ENCODE results near the gene LNX2. TPM values are rescaled to one million over a fixed set of nuclear protein-coding genes. Genes with fewer than 3 reads are reported as not detected.
A peak's percentile ranks its signal among the peaks of the same experiment; 100 is the strongest.

Gene LNX2
- total RNA-seq, 6 experiments from 2014 or later: 9.5 to 28.3 (median 19.6) TPM

DNA sequence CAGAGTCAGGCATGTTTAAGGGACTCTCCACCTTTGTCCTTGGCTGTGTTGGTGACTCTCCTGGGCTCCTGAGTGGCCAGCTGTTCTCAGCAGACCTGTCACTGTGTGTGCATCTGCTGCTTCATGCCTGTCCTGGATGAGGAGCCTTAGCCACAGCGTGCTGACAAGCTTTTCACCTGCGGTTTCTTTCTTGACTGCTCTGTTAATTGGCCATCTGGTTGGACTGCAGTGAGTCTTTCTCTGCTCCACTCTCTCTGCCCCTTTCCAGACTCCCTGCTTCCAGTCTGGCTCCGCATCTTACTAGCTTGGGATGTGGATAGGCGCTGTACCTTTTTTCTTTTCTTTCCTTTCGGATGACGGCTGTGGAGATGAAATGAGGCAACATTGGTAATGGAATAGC is 40.2 kb upstream of the LNX2 start:
- Histone ChIP-seq H3K27me3 (no peaks in the 10 kb centered on the region), H3K27ac (no peak overlapping the region), H3K4me3 (no peak overlapping the region), H3K4me1 (peaks cover 0 to 14% (median 5%) of the 10 kb centered on the region in 4 donors), H3K36me3 (no peaks in the 10 kb centered on the region), H3K9me3 (no peaks in the 10 kb centered on the region)
- intact Hi-C loops (cut with DNase I): no loop called here
- TF ChIP-seq CTCF (IDR thresholded peaks at IDR 0.05) (no peak), POLR2A (IDR thresholded peaks at IDR 0.05) (no peak)
- DNase-seq (no peak), ATAC-seq (no peak)
- 84% methylated on average over 6 of the region's 6 CpGs for WGBS (ENCODE audit: insufficient coverage, low coverage, low lambda C conversion rate, missing lambda C conversion rate)

DNA sequence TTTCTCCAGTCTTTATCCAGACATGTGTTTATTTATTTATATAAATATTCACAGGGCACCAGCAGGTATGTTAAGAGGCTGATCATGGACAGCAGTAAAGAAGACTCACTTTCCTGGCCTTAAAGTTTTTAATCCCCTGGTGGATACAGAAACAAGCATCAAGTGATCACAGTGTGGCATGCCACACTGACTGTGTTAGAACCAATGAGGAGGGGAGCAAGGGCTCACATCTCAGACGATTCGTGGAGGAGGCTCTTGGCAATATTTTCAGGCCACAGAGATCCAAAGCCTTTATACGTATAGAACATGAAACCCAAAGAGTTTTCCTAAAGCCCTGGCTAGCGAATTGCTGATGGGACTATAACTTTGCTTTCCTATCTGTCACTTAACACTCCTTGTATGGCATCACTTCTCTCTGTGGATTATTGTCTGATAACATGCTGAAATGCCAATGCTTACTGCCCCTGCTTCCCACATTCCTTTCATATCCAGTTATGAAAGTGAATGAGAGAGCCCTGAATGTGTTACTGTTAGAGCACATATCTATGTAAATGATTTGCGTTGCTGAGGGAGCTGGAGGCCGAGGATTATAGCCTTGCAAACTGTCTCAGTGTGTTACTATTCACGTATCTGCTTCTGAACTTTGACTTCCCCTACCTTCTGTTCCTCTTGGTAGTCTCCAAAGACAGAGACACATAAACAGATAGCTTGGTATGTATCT is 39.0 kb upstream of the LNX2 start:
- no peaks in the 10 kb centered on the region for H3K9me3 ChIP-seq
- intact Hi-C loops (cut with DNase I): no loop called here

GRCh38 chr13:27658546-27658945 is 38.2 kb upstream of the LNX2 start:
- TF ChIP-seq POLR2A (IDR thresholded peaks at IDR 0.05) (no peak), CTCF (IDR thresholded peaks at IDR 0.05) (no peak)
- Histone ChIP-seq H3K9me3 (no peaks in the 10 kb centered on the region), H3K36me3 (no peaks in the 10 kb centered on the region), H3K27ac (no peak overlapping the region), H3K4me1 (peaks cover 0 to 14% (median 5%) of the 10 kb centered on the region in 4 donors), H3K27me3 (no peaks in the 10 kb centered on the region), H3K4me3 (no peak overlapping the region)
- DNase-seq (no peak), ATAC-seq (no peak)
- intact Hi-C loops (cut with DNase I): no loop called here

More for the DNA sequence above, 39.0 kb upstream of the LNX2 start:
- H3K27ac ChIP-seq: no peak overlapping the region
- H3K36me3 ChIP-seq: no peaks in the 10 kb centered on the region
- no peaks in the 10 kb centered on the region for H3K27me3 ChIP-seq
- peaks cover 0 to 14% (median 5%) of the 10 kb centered on the region in 4 donors for H3K4me1 ChIP-seq
- ATAC-seq (no peak), DNase-seq (no peak)
- H3K4me3 ChIP-seq: no peak overlapping the region
- WGBS (ENCODE audit: insufficient coverage, low coverage, low lambda C conversion rate, missing lambda C conversion rate): 85% methylated on average over 7 of the region's 7 CpGs
- no peak for TF ChIP-seq POLR2A (IDR thresholded peaks at IDR 0.05)
- no peak for TF ChIP-seq CTCF (IDR thresholded peaks at IDR 0.05)

DNA sequence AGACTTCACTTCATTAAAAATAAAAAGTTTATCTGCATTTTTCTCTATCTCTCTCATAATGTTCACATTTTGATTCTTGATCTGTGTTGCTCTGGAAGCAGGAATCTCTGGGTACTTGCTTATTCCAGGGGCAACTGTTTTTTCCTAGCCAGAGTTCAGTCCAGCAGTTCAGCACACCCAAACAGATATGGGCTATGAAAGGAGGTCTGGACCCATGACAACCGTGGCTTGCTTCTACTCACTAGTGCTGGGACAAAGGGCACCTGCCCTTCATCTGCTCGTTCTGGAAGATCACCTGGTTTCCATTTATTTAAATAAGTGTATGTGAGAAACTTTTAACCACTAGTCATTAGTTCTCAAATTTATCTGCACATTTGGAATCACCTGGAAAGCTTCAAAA is 37.4 kb upstream of the LNX2 start:
- intact Hi-C loops (cut with DNase I): no loop called here
- Histone ChIP-seq H3K4me3 (no peak overlapping the region), H3K4me1 (peaks cover 0 to 8% (median 2%) of the 10 kb centered on the region in 4 donors), H3K36me3 (no peaks in the 10 kb centered on the region), H3K27me3 (no peaks in the 10 kb centered on the region), H3K9me3 (no peaks in the 10 kb centered on the region), H3K27ac (no peak overlapping the region)
- 56% methylated on average over 2 of the region's 2 CpGs for WGBS (ENCODE audit: insufficient coverage, low coverage, low lambda C conversion rate, missing lambda C conversion rate)
- peak in 2 of 3 donors; percentile 48 to 61 for DNase-seq
- peak; percentile 56 to 91 (median 66) for ATAC-seq
- TF ChIP-seq POLR2A (IDR thresholded peaks at IDR 0.05): no peak
- no peak for TF ChIP-seq CTCF (IDR thresholded peaks at IDR 0.05)
